NCI-H1417 treated with DMSO at 0.1 percent for 48 hours (cell line): ENCODE measurements around the gene WDR33.

Experiments
- DNase-seq: peaks from one replicate; lab custom pipeline; 2025; lab: John Stamatoyannopoulos, UW

WDR33 gene

GRCh38 chr2:127655209-127656073 lies 155.5 kb downstream of the WDR33 start:
- DNase-seq, result no peak

- no peak for DNase-seq
Observed at GRCh38 chr2:127654838-127655175, 156.2 kb downstream of the WDR33 start.

- no peak for DNase-seq
Observed at GRCh38 chr2:127654084-127654837, 156.7 kb downstream of the WDR33 start.

GRCh38 chr2:127653421-127654083 lies 157.4 kb downstream of the WDR33 start:
- no peak for DNase-seq

GRCh38 chr2:127652786-127653357 lies 158.1 kb downstream of the WDR33 start:
- DNase-seq, result no peak

GRCh38 chr2:127651971-127652550 lies 158.9 kb downstream of the WDR33 start:
- no peak for DNase-seq

- DNase-seq, result no peak
Observed at GRCh38 chr2:127651381-127651809, 159.6 kb downstream of the WDR33 start.
